Measurements from ENCODE around the gene ACOT7.
A peak's percentile ranks its signal among the peaks of the same experiment; 100 is the strongest.

ACOT7 gene

DNA sequence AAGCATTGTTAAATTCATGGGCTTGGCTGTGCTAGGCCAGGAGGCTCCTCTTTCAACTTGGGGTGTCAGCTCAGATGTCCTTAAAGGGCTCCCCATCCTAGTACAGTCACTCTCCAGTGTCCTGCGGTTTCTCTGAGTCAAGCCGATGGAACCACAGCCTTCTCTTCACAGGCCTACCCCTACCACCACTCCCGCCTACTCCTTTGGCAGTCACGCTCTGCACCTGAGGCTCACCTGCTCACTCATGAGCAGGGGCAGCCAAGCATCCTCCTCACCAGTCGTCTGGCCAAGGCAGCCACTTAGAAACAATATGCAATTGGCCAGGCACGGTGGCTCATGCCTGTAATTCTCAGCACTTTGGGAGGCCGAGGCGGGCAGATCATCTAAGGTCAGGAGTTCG lies 3.6 kb downstream of the ACOT7 start:
- TF ChIP-seq, protein P1, sequence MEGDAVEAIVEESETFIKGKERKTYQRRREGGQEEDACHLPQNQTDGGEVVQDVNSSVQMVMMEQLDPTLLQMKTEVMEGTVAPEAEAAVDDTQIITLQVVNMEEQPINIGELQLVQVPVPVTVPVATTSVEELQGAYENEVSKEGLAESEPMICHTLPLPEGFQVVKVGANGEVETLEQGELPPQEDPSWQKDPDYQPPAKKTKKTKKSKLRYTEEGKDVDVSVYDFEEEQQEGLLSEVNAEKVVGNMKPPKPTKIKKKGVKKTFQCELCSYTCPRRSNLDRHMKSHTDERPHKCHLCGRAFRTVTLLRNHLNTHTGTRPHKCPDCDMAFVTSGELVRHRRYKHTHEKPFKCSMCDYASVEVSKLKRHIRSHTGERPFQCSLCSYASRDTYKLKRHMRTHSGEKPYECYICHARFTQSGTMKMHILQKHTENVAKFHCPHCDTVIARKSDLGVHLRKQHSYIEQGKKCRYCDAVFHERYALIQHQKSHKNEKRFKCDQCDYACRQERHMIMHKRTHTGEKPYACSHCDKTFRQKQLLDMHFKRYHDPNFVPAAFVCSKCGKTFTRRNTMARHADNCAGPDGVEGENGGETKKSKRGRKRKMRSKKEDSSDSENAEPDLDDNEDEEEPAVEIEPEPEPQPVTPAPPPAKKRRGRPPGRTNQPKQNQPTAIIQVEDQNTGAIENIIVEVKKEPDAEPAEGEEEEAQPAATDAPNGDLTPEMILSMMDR (IDR thresholded peaks at IDR 0.05; ENCODE audit: low read depth, low read length), result no peak
- DNase-seq (ENCODE audit: extremely low read depth, low read depth), result no peak

- no peak for DNase-seq (ENCODE audit: extremely low read depth, low read depth)
- TF ChIP-seq, protein P1 (IDR thresholded peaks at IDR 0.05; ENCODE audit: low read depth, low read length), result no peak
Measured at GRCh38 chr1:6386371-6386949, 7.1 kb downstream of the ACOT7 start.

- TF ChIP-seq, protein P1 (IDR thresholded peaks at IDR 0.05; ENCODE audit: low read depth, low read length), result no peak
- DNase-seq (ENCODE audit: extremely low read depth, low read depth), result peak; percentile 22
Measured at GRCh38 chr1:6385488-6386191, 7.9 kb downstream of the ACOT7 start.

GRCh38 chr1:6384962-6385361 lies 8.6 kb downstream of the ACOT7 start:
- no peak for DNase-seq (ENCODE audit: extremely low read depth, low read depth)

DNA sequence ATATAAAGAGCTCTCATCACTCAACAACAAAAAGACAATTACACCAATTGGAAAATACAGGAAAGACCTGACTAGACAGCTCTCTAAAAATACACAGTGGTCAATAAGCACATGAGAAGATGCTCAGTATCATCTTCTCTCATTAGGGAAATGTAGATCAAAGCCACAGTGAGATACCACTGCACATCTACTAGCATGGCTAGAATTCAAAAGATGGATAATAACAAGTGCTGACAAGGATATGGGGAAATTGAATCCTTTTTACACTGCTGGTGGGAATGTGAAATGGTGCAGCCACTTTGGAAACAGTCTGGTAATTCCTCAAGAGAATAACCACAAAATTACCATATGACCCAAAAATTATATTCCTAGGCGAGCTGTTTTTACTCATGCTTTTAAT lies 9.4 kb downstream of the ACOT7 start:
- TF ChIP-seq, protein P1 (IDR thresholded peaks at IDR 0.05; ENCODE audit: low read depth, low read length), result no peak
- no peak for DNase-seq (ENCODE audit: extremely low read depth, low read depth)

More at GRCh38 chr1:6384962-6385361, 8.6 kb downstream of the ACOT7 start:
- TF ChIP-seq, protein P1 (IDR thresholded peaks at IDR 0.05; ENCODE audit: low read depth, low read length), result no peak

DNA sequence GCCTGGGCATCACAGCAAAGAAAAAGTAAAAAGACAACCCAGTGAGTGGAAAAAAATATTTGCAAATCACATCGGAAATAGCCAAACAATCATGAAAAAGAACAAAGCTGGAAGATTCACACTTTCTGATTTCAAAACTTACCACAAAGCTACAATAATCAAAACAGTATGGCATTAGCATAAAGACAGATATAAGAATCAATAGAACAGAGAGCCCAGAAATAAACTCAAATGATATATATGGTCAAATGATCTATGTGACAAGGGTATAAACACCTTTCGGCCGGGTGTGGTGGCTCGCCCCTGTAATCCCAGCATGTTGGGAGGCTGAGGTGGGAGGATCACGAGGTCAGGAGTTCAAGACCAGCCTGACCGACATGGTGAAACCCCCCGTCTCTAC lies 13.5 kb downstream of the ACOT7 start:
- TF ChIP-seq, protein P1 (IDR thresholded peaks at IDR 0.05; ENCODE audit: low read depth, low read length), result no peak
- DNase-seq (ENCODE audit: extremely low read depth, low read depth), result no peak

DNA sequence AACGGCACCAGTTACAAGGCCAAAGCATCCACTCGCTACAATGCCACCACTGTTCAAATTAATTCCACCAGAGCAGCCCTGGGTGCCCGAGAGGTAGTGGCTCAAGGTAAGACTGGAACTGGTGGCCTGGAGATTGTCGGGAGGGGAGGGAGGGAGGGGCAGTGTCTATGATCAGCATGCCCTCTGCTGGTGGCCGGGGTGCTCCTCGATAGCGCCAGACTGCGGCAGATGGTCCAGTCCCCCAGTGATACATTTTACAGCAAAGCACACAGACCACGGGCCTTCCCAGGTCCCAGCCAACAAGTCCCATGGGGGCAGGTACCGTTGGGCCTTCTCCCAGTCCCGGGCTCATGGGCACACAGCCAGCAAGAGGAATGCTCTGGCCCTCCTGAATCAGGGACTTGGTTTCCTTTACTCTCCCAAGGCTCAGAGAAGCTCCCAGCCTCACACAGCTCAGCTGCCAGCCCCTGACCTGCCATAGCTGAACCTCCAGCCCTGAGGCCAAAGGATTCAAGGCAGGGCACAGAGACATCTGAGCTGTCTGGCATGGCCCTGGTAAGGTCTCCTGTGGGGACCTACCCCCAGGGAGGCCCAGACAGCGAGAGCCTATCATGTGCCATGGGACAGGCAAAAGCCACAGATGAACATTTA lies 15.3 kb downstream of the ACOT7 start:
- TF ChIP-seq, protein P1 (IDR thresholded peaks at IDR 0.05; ENCODE audit: low read depth, low read length), result no peak
- no peak for DNase-seq (ENCODE audit: extremely low read depth, low read depth)
